ENCODE measurements around the gene CHST5. TPM values are rescaled to one million over a fixed set of nuclear protein-coding genes. Genes with fewer than 3 reads are reported as not detected.

CHST5 gene
- total and polyA plus RNA-seq, 9 of the 15 experiments (the other 6 are each of a cell fraction or from before 2014, with no cell fraction given) = 0.06 to 0.21 (median 0.14) TPM; not detected in 5

DNA sequence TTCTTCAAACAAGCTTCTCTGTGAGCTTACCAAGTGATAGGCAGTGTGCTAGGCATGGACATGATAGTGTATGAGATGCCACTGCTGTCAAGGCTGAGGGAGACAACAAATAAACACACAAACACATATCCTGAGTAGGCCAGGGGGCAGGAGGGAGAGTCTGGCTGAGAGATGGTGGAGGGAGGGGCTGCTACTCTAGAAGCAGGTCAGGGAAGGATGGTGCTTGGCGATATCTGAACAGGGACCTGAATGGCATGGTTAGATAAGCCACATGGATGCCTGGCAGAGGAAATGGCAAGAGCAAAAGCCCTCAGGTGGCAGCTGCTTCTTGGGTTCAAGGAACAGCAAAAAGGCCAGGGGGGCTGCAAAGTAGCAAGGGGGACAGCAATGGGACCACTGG is 32.1 kb downstream of the CHST5 start:
- in situ Hi-C loops (cut with MboI) (no loop called here), intact Hi-C loops (cut with micrococcal nuclease) (no loop called here)
- no peak overlapping the region for H3K27ac ChIP-seq (ENCODE audit: extremely low read depth, low read depth, low read length)
- H3K36me3 ChIP-seq (ENCODE audit: control insufficient read depth, insufficient read depth, low read length) = no peaks in the 10 kb centered on the region
- TF ChIP-seq RBM25 (IDR thresholded peaks at IDR 0.05; ENCODE audit: low read depth, low read length, severe bottlenecking) (no peak), ZKSCAN8 (CRISPR knock-in tag; IDR thresholded peaks at IDR 0.05) (no peak), ZNF143 (CRISPR knock-in tag; IDR thresholded peaks at IDR 0.05) (no peak), GABPB1 (CRISPR knock-in tag; IDR thresholded peaks at IDR 0.05) (no peak), ATF6 (CRISPR knock-in tag; IDR thresholded peaks at IDR 0.05) (no peak), ZNF184 (CRISPR knock-in tag; IDR thresholded peaks at IDR 0.05) (no peak), NEUROD1 (IDR thresholded peaks at IDR 0.05; ENCODE audit: borderline replicate concordance, low read depth, low read length, partially characterized antibody) (no peak), CBFB (CRISPR knock-in tag; IDR thresholded peaks at IDR 0.05) (no peak), SAFB2 (IDR thresholded peaks at IDR 0.05; ENCODE audit: borderline replicate concordance, low read depth, low read length, severe bottlenecking) (no peak), HMG20B (CRISPR knock-in tag; IDR thresholded peaks at IDR 0.05) (no peak), TCF7 (IDR thresholded peaks at IDR 0.05; ENCODE audit: borderline replicate concordance) (no peak), ZNF507 (tag; conservative IDR thresholded peaks at IDR 0.05) (no peak), ZNF764 (CRISPR knock-in tag; IDR thresholded peaks at IDR 0.05; ENCODE audit: low read depth) (no peak), ZNF23 (CRISPR knock-in tag; IDR thresholded peaks at IDR 0.05) (no peak), CBX3 (IDR thresholded peaks at IDR 0.05; ENCODE audit: borderline replicate concordance in 1 of 2, low read length in 2 of 2) (no peak), ZNF780A (CRISPR knock-in tag; IDR thresholded peaks at IDR 0.05) (no peak), EP300 (IDR thresholded peaks at IDR 0.05; ENCODE audit: low read length) (no peak), TBL1XR1 (IDR thresholded peaks at IDR 0.05; ENCODE audit: low read length in 2 of 2) (no peak)
- TF ChIP-seq, protein P1, sequence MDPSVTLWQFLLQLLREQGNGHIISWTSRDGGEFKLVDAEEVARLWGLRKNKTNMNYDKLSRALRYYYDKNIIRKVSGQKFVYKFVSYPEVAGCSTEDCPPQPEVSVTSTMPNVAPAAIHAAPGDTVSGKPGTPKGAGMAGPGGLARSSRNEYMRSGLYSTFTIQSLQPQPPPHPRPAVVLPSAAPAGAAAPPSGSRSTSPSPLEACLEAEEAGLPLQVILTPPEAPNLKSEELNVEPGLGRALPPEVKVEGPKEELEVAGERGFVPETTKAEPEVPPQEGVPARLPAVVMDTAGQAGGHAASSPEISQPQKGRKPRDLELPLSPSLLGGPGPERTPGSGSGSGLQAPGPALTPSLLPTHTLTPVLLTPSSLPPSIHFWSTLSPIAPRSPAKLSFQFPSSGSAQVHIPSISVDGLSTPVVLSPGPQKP (CRISPR knock-in tag; IDR thresholded peaks at IDR 0.05) = no peak
- ChIA-PET POLR2A (interaction anchor here (0.6 kb wide), 1 partner anchor 44 kb away, joined by 4 read pairs; no protein-coding TSS in a partner anchor), CTCF (ENCODE audit: low intra/inter-chr PET ratio) (no interaction called here)
- H4K20me1 ChIP-seq (replicated peaks; ENCODE audit: control insufficient read depth, insufficient read depth, low read length) = no peaks in the 10 kb centered on the region; the same call in 1 of the 2 replicates
- H3K4me1 ChIP-seq (replicated peaks in 1 of 2; ENCODE audit: control insufficient read depth in 2 of 2, insufficient read depth in 2 of 2, low read length in 2 of 2) = 0 out of 5 replicates have a peak, but pooled peaks cover 0 to 3% of the 10 kb centered on the region in 2 experiments
- no peak overlapping the region for H3K4me3 ChIP-seq
- ATAC-seq (no peak), FAIRE-seq (no peak), DNase-seq (ENCODE audit: extremely low read depth in 1 of 4, low spot score in 3 of 4) (no peak)
- no peak overlapping the region for H3K9ac ChIP-seq (ENCODE audit: insufficient read depth in 1 of 2, low read depth in 2 of 2, low read length in 2 of 2)
- H3K9me3 ChIP-seq (replicated peaks; ENCODE audit: control insufficient read depth, insufficient read depth, low read depth, low read length) = no peaks in the 10 kb centered on the region
- no peaks in the 10 kb centered on the region for H3K79me2 ChIP-seq (ENCODE audit: control insufficient read depth, insufficient read depth, low read length)
- H3K9me1 ChIP-seq (ENCODE audit: control insufficient read depth, insufficient read depth, low read length) = no peaks in the 10 kb centered on the region
- BruUV-seq (replicated peaks) = no TSS peak
- H2AFZ ChIP-seq (ENCODE audit: low read depth, low read length) = no peak overlapping the region
- WGBS (ENCODE audit: insufficient coverage, low coverage, missing lambda C conversion rate) = 9% methylated on average over 1 of the region's 1 CpG
- H3K27me3 ChIP-seq (ENCODE audit: control insufficient read depth in 2 of 2, insufficient read depth in 2 of 2, low read length in 2 of 2) = peaks cover 3 to 21% of the 10 kb centered on the region in 2 experiments; a peak in 4 of 5 replicates
- H3K4me2 ChIP-seq (ENCODE audit: insufficient read depth, low read length) = no peak overlapping the region

Measured in K562 (cell line).